HK-2 (cell line): Measurements from ENCODE around the gene REXO1.
A peak's percentile ranks its signal among the peaks of the same experiment; 100 is the strongest.
"Not testable (repeated sequence)": the region's sequence is repeated elsewhere in the genome, so short reads cannot be mapped to it uniquely, and the experiment has no call there.

Experiments
- DNase-seq: peaks from one replicate; pipeline ENCODE4 v3.0.0-alpha.2; 2018; ENCODE audit not compliant: unreplicated experiment

REXO1 gene

GRCh38 chr19:1813192-1814182 lies 34.8 kb downstream of the REXO1 start:
- DNase-seq, result no peak

GRCh38 chr19:1812426-1813191 lies 35.7 kb downstream of the REXO1 start:
- DNase-seq, result peak; percentile 98

DNA sequence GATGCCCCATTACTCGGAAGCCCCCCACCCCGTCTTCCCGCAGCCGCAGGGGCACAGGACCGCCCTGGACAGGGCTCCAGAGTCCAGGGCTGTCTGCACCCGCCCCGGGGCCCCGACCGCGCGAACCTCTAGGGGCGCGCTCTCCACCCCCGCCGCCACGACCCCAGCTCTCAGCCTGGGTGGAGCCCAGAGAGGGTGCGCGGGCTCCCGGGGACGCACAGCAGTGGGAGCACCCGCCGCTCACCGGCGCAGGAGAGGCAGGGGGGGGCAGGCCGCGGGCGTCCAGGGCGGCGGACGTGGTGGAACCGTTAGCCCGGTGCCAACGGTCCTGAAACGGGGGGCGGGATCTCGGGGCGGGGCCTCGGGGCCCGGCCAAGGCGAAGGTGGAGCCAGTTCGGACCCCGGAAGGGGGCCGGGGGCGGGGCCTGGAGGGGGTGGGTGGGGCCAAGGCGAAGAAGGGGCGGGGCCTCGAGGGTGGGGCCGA lies 36.3 kb downstream of the REXO1 start, which contains the start of gene ATP8B3:
ATP8B3 (minus strand) TSS at position 335 of the 484 bp plus-strand sequence. CDS start 540 bp downstream, outside the sequence.
- DNase-seq, result peak; percentile 96

DNA sequence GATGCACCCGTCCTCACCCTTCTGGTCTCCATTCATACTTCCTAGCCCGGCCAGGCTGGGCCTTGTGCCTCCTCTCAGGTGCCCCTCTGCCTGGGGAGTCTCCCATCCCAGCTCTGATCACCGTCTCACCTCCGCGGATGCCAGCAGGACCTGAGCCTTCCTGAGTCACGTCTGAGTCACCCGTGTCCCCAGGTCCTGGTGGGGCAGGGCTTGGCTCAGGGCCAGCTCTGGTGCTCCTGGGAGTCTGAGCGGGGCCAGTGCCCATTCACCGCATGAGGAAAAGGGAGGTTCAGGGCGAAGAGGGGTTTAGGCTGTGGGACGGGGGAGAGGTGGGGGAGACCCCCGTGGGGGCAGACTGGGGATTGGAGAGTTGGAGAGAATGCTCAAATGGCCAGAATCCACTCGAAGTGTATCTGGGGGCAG lies 36.8 kb downstream of the REXO1 start:
- peak; percentile 94 for DNase-seq

DNA sequence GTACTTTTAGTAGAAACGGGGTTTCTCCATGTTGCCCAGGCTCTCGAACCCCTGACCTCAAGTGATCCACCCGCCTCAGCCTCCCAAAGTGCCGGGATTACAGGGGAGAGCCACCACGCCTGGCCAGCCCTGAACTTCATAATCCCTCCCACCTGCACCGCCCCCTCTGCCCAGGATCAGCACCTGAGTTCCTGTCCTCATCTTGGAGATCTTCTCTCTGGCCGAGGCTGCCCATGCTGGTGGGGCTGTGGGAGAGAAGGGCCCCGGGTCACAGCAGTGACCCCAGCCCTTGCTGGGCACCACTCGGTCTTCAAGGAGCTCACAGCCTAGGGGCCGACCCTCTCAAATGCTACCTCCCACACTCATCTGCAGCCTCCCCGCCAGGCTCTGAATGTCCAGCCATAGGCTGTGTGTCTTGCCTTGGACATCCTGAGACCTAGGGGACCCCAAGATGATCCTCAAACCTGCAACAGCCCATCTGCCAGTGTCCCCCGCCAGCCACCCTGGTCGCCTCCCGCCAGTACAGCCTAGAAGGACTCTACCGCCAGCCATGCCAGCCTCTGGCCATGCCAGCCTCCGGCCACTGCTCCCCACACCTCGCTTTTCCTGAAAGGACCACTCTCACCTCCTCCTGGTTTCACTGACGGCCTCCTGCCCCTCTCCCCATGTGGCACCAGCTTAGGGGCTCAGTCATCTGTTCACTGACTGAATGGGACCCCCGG lies 37.7 kb downstream of the REXO1 start:
- no peak for DNase-seq

- DNase-seq, result no peak
Observed at GRCh38 chr19:1809678-1810077, 38.6 kb downstream of the REXO1 start.

- DNase-seq, result no peak
Observed at GRCh38 chr19:1808395-1808731, 39.9 kb downstream of the REXO1 start.

- no peak for DNase-seq
Observed at GRCh38 chr19:1807695-1808394, 40.4 kb downstream of the REXO1 start.

GRCh38 chr19:1807030-1807694 lies 41.1 kb downstream of the REXO1 start:
- DNase-seq, result no peak

DNA sequence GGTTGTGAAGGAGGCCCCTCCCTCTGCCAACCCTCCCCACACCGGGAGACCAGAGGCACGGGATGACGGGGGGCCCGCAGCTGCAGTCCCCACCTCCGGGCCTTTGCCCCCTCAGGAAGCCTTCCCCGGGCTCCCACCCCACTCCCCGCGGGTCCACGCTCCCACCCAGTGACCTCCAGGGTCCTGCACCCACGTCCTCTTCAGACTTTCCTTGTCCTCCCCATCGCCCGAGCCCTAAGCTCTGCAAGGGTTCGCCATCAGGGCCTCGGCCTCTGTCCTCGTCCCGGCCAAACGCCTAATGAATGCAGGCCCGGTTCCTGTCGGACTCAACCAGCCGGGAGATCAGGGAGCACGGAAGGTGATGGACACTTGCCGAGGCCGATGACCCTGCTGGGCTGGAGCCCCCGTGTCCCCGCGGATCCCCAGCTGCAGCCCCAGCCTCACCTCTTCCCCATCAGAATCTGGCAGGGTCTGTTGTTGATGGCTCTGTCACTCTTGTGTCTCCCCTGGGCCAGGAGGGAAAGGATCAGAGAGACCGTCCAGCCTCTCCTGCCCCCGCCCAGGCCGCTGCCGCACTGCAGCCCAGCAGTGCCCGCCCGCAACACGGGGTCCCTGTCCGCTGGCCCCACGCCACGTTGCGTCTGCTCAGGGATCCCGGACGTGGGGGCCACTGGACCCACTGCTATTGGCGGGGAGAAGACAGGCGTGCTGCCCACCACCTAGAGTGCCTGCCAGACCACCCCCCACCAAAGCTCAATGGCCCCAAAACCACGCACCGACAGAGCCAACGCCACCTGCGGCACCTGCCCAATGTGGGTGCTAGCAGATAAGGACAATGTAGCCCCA lies 41.9 kb downstream of the REXO1 start:
- no peak for DNase-seq

DNA sequence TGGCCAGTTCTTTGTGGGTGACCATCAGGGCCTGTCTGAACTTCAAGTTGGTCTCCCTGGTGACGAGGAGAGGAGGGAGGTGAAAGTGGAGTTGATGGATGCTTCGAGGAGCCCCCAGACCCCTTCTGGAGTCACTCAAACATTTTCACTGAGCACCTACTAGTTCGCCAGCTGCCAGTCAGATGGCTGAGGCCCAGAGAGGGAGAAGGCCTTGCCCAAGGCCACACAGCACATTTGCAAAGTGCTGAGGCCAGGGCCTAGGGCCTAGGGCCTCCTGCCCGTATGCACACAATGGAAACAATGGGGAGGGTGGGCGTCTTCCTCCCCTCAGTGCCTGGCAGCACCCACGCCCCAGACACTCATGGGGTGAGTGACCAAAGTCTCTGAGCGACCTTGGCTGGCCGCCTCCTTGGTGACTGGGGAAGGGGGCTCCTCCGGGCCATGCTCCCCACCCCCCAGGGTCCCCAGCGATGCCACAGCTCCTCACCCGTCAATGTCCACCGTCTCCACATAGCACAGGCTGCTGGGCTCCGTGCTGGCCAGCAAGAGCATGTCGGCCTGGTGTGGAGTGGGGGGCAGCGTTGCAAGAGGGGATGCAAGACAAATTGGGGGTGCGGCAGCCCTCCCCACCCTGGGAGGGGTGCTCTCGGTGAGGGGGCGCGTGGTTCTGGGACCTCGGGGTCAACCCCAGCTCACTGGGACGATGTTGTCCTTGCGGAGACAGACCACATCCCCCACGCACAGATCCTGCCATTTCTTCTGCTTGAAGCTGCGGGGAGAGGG lies 42.7 kb downstream of the REXO1 start:
- DNase-seq, result no peak

DNA sequence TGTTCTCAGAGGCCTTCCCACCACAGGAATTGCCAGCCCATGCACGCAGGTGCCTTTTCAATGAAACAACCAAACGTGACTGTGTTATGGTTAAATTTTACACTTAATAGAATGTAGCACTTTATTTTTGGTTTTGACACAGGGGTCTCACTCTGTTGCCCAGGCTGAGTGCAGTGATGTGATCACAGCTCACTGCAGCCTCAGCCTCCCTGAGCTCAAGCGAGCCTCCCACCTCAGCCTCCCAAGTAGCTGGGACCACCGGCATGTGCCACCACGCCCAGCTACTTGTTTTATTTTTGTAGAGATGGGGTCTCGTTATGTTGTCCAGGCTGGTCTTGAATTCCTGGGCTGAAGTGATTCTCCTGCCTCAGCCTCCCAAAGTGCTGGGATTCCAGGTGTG lies 43.4 kb downstream of the REXO1 start:
- no peak for DNase-seq

GRCh38 chr19:1799695-1800342 lies 48.5 kb downstream of the REXO1 start:
- DNase-seq, result no peak

DNA sequence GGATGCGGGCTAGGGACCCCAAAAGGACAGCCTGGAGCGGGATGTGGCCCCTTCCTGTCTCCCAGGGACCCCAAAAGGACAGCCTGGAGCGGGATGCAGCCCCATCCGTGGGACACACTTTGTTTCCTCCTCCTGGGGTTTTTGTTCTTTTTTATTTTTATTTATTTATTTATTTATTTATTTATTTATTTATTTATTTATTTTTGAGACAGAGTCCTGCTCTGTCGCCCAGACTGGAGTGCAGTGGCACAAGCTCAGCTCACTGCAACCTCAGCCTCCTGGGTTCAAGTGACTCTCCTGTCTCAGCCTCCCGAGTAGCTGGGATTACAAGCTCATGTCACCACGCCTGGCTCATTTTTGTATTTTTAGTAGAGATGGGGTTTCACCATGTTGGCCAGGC lies 51.0 kb downstream of the REXO1 start:
- not testable (repeated sequence) for DNase-seq

DNA sequence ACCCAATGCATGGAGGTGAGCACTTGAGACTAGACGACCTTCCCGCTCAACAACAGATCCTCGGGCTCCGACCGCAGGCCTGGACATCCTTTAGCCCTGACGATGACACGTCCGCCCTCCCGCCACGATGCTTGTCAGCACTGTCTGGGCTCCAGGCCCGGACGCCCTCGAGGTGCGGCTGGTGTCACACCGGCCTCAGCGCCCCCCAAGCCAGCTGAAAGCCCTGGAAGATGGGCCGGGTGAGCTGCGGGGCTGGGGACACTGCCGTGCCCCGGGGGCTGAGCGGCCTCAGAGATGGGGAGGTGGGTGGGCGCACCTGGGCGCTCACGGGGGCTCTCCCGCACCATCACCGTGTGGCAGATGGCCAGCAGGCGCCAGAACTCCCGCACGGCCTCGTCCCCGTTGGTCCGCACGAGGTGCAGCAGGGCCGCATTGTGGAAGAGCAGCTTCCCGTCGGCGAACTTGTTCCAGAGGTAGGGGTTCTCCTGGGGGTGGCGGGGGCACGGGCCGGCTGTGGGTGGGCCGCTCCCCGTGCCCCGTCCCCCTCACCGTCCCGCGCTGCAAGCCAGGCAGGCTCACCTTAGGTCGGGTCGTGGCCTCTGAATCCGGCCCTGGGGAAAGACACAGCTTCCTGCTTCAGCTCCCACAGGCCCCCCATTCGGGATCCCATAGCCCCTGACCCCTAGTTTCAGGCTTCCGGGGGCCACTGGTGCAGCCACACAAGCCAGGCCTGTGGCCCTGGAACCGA lies 51.7 kb downstream of the REXO1 start:
- DNase-seq, result no peak

- no peak for DNase-seq
Observed at GRCh38 chr19:1794424-1795172, 53.7 kb downstream of the REXO1 start.

- DNase-seq, result no peak
Observed at GRCh38 chr19:1791879-1792278, 56.4 kb downstream of the REXO1 start.
